ENCODE results near the gene RUNX1. TPM values are rescaled to one million over a fixed set of nuclear protein-coding genes. Genes with fewer than 3 reads are reported as not detected.

The RUNX1 gene
- total RNA-seq, 2 donors from 2014 or later = 23.0 to 25.8 TPM

DNA sequence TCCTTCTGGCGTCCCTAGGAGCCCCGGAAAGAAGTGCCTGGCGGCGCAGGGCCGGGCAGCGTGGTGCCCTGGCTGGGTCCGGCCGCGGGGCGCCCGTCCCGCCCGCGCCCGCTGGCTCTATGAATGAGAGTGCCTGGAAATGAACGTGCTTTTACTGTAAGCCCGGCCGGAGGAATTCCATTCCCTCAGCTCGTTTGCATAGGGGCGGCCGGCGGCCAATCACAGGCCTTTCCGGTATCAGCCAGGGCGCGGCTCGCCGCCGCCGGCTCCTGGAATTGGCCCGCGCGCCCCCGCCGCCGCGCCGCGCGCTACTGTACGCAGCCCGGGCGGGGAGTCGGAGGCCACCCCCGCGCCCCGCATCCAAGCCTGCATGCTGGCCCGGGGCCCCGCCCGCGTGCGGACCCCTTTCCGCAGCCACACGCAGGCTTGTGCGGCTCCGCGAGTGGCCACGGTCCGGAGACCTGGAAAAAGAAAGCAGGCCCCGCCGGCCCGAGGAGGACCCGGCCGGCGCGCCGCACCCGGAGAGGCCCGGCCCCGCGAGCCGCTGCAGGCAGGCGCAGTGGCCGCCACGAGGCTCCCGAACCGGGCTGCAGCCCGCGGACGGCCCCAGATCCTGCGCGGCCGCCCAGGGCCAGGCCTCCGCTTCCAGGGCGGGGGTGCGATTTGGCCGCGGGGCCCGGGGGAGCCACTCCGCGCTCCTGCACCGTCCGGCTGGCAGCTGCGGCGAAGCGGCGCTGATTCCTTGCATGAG lies 160.4 kb downstream of the RUNX1 start:
- Histone ChIP-seq H3K27me3 (replicated peaks; ENCODE audit: insufficient read depth) (no peaks in the 10 kb centered on the region), H3K4me3 (peak overlapping the region; percentile 58 to 83)
- WGBS = 1% methylated on average over 65 of the region's 96 CpGs

DNA sequence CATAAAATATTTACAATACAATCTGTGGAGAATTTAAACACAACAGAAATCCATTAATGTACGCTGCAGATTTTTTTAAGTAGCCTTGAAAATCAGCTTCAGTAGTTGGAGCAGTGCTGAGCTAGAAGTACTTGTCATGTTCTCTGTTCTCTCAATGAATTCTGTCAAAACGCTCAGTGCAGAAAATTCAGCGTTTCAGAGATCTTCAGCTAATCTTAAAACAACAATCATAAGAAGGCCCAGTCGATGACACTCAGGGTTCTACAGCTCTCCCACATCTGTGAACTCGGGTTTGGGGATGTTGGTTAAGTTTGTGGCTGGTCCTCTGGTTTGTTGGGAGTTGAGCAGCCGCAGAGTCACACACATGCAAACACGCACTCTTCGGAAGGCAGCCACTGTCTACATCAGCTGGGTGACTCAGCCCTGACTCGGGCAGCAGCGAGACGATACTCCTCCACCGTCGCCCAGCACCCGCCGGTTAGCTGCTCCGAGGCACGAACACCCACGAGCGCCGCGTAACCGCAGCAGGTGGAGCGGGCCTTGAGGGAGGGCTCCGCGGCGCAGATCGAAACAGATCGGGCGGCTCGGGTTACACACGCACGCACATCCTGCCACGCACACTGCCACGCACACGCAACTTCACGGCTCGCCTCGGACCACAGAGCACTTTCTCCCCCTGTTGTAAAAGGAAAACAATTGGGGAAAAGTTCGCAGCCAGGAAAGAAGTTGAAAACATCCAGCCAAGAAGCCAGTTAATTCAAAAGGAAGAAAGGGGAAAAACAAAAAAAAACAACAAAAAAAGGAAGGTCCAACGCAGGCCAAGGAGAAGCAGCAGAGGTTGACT lies 161.2 kb downstream of the RUNX1 start:
- no peaks in the 10 kb centered on the region for H3K36me3 ChIP-seq
- WGBS = 1% methylated on average over 30 of the region's 40 CpGs
- DNase-seq (ENCODE audit: low spot score) = peak; percentile 62
- intact Hi-C loops (cut with DNase I) = loop anchor here (5.0 to 10.0 kb wide), 4 partner anchors 91 to 439 kb away; no protein-coding TSS in a partner anchor
- TF ChIP-seq POLR2A (IDR thresholded peaks at IDR 0.05) (peak; percentile 65), POLR2AphosphoS5 (IDR thresholded peaks at IDR 0.05) (no peak)
- TF ChIP-seq, protein P1, sequence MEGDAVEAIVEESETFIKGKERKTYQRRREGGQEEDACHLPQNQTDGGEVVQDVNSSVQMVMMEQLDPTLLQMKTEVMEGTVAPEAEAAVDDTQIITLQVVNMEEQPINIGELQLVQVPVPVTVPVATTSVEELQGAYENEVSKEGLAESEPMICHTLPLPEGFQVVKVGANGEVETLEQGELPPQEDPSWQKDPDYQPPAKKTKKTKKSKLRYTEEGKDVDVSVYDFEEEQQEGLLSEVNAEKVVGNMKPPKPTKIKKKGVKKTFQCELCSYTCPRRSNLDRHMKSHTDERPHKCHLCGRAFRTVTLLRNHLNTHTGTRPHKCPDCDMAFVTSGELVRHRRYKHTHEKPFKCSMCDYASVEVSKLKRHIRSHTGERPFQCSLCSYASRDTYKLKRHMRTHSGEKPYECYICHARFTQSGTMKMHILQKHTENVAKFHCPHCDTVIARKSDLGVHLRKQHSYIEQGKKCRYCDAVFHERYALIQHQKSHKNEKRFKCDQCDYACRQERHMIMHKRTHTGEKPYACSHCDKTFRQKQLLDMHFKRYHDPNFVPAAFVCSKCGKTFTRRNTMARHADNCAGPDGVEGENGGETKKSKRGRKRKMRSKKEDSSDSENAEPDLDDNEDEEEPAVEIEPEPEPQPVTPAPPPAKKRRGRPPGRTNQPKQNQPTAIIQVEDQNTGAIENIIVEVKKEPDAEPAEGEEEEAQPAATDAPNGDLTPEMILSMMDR (IDR thresholded peaks at IDR 0.05) = no peak
- H3K4me3 ChIP-seq = peak overlapping the region; percentile 58 to 83
- no peaks in the 10 kb centered on the region for H3K4me1 ChIP-seq (replicated peaks)
- H3K27ac ChIP-seq = peak overlapping the region; percentile 82 to 88
- H3K9me3 ChIP-seq = no peaks in the 10 kb centered on the region
- no peaks in the 10 kb centered on the region for H3K27me3 ChIP-seq (replicated peaks; ENCODE audit: insufficient read depth)

More for the DNA sequence above, 160.4 kb downstream of the RUNX1 start:
- intact Hi-C loops (cut with DNase I) = loop anchor here (5.0 to 10.0 kb wide), 4 partner anchors 91 to 439 kb away; no protein-coding TSS in a partner anchor
- Histone ChIP-seq H3K36me3 (no peaks in the 10 kb centered on the region), H3K4me1 (replicated peaks) (no peaks in the 10 kb centered on the region), H3K9me3 (no peaks in the 10 kb centered on the region), H3K27ac (peak overlapping the region; percentile 82 to 88)
- peak; percentile 97 for DNase-seq (ENCODE audit: low spot score)
- peak; percentile 98 for TF ChIP-seq POLR2A (IDR thresholded peaks at IDR 0.05)
- peak; percentile 89 for TF ChIP-seq POLR2AphosphoS5 (IDR thresholded peaks at IDR 0.05)
- TF ChIP-seq, protein P1 (IDR thresholded peaks at IDR 0.05) = peak in 2 of 4 experiments; percentile 2 to 50

DNA sequence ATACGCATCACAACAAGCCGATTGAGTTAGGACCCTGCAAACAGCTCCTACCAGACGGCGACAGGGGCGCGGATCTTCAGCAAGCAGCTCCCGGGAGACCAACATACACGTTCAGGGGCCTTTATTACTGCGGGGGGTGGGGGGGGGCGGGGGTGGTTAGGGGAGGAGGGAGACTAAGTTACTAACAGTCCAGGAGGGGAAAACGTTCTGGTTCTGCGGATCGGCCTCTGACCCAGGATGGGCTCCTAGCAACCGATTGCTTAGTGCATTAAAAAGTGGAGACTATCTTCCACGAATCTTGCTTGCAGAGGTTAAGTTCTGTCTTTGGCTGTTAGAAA lies 162.0 kb downstream of the RUNX1 start:
- DNase-seq (ENCODE audit: low spot score) = no peak
- Histone ChIP-seq H3K27ac (peak overlapping the region; percentile 82 to 88), H3K4me1 (replicated peaks) (no peaks in the 10 kb centered on the region), H3K4me3 (peak overlapping the region; percentile 58 to 83), H3K27me3 (replicated peaks; ENCODE audit: insufficient read depth) (no peaks in the 10 kb centered on the region), H3K9me3 (no peaks in the 10 kb centered on the region), H3K36me3 (no peaks in the 10 kb centered on the region)
- intact Hi-C loops (cut with DNase I) = loop anchor here (5.0 to 10.0 kb wide), 4 partner anchors 90 to 440 kb away; no protein-coding TSS in a partner anchor
- 6% methylated on average over 15 of the region's 15 CpGs for WGBS
- TF ChIP-seq POLR2A (IDR thresholded peaks at IDR 0.05) (no peak), POLR2AphosphoS5 (IDR thresholded peaks at IDR 0.05) (no peak)
- TF ChIP-seq, protein P1 (IDR thresholded peaks at IDR 0.05) = no peak

DNA sequence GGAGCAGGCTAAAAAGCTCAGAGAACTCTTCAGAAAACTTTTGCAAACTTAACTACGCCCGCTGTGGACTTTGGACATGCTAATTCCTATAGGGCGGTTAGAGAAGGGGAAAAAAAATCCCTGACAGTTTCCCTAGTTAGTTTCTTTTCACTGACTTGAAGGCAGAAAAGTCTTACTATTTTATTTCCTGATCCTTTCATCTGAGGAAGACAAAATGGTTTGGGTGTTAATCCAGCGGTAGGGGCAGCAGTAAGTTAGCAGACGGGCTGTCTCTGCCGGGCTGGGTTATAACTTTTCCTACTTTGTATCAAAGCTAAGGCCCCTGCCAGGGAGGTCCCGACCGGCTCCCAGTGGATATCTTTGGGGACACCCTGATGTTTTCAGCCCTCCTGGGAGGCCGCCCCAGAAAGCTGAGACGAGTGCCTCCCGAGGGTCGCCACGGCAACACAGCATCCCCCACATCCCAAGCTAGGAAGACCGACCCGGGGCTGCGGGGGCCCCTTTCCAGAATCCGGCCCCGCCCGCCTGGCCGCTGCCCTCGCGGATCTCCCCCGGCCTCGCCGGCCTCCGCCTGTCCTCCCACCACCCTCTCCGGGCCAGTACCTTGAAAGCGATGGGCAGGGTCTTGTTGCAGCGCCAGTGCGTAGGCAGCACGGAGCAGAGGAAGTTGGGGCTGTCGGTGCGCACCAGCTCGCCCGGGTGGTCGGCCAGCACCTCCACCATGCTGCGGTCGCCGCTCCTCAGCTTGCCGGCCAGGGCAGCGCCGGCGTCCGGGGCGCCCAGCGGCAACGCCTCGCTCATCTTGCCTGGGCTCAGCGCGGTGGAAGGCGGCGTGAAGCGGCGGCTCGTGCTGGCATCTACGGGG lies 162.6 kb downstream of the RUNX1 start:
- no peaks in the 10 kb centered on the region for H3K9me3 ChIP-seq
- H3K36me3 ChIP-seq = no peaks in the 10 kb centered on the region
- no peaks in the 10 kb centered on the region for H3K27me3 ChIP-seq (replicated peaks; ENCODE audit: insufficient read depth)
- TF ChIP-seq POLR2AphosphoS5 (IDR thresholded peaks at IDR 0.05) (no peak), POLR2A (IDR thresholded peaks at IDR 0.05) (peak; percentile 24)
- TF ChIP-seq, protein P1 (IDR thresholded peaks at IDR 0.05) = peak in 1 of 4 experiments; percentile 15
- H3K27ac ChIP-seq = peak overlapping the region; percentile 82 to 88
- peak overlapping the region; percentile 58 to 83 for H3K4me3 ChIP-seq
- 4% methylated on average over 46 of the region's 56 CpGs for WGBS
- H3K4me1 ChIP-seq (replicated peaks) = no peaks in the 10 kb centered on the region
- no peak for DNase-seq (ENCODE audit: low spot score)
- intact Hi-C loops (cut with DNase I) = loop anchor here (5.0 to 10.0 kb wide), 4 partner anchors 89 to 441 kb away; no protein-coding TSS in a partner anchor
